HG03520 (cell line): ENCODE results near the gene MUC5AC.

ENCODE experiments used
- ATAC-seq: cut with Tn5 transposase; IDR thresholded peaks from one replicate; pipeline ENCODE4 v1.9.1; 2021; ENCODE audit warnings: mild to moderate bottlenecking, moderate library complexity; ENCODE audit not compliant: unreplicated experiment

The MUC5AC gene

DNA sequence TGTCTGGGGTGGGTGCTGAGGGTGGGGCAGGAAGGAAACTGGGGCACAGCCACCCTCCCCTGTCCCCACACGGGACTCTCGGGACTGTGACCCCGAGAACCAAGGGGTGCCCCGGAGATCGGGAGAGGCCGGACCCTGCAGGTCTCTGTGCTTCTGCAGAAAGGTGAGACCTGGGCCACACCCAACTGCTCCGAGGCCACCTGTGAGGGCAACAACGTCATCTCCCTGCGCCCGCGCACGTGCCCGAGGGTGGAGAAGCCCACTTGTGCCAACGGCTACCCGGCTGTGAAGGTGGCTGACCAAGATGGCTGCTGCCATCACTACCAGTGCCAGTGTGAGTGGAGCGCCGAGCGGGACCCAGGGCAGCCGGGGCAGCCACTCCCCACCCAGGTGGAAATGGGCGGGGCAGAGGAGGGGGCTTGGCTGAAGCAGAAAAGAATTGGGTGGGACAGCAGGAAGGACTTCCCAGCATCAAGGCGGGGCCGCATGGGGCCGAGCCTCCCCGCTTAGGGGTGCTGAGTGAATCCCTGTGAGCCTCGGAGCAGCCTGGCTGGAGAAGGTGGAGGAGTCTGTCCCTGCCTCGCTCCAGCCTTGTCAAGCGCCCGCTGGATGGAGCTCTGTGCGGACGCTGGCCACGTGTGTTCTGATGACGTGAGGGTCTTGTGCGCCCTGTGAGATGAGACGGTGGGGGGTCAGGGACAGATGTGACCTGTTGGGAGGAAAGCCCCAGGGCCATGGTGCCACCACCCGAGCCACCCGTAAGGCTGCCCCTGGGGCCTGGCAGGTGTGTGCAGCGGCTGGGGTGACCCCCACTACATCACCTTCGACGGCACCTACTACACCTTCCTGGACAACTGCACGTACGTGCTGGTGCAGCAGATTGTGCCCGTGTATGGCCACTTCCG lies 35.8 kb downstream of the MUC5AC start:
- no peak for ATAC-seq

DNA sequence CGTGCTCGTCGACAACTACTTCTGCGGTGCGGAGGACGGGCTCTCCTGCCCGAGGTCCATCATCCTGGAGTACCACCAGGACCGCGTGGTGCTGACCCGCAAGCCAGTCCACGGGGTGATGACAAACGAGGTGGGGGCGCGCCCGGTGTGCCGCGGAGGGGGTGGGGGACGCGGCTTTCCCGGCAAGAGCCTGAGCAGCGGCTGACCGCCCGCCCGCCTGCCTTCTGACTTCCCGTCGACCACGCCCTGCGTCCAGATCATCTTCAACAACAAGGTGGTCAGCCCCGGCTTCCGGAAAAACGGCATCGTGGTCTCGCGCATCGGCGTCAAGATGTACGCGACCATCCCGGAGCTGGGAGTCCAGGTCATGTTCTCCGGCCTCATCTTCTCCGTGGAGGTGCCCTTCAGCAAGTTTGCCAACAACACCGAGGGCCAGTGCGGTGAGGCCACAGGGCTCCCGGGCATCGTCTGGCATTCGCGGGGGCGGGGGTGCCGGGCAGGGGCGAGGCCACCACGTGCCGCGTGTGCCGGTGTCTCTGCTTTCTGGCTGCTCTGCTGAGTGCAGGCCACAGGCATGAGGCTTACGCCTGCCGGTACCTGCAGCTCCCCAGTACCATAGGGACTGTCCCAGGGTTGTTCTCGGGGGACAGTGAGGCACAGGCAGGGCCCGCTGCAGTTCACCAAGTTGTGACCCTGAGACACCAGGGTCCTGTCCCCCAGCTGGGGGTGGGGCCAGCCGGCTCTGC lies 36.7 kb downstream of the MUC5AC start:
- no peak for ATAC-seq

DNA sequence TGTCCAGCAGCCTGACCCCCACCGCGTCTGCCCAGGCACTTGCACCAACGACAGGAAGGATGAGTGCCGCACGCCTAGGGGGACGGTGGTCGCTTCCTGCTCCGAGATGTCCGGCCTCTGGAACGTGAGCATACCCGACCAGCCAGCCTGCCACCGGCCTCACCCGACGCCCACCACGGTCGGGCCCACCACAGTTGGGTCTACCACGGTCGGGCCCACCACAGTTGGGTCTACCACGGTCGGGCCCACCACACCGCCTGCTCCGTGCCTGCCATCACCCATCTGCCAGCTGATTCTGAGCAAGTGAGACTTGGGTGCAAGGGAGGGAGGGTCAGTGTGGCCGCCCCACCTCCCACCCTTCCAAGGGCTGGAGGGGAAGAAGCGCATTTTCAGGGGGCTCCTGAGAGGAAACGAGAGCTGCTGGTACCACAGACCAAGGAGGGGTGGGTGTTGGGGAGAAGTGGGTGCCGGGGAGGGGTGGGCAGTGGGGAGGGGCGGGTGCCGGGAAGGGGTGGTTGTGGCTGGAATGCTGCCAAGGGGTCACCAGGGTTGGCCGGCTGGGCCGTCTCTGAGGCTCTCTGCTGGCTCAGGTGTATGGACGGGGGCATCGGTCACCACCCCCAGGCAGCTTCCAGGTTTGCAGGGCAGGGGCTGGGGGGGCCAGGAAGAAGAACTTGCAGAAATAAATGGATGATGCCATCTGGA lies 37.4 kb downstream of the MUC5AC start:
- ATAC-seq, result no peak

DNA sequence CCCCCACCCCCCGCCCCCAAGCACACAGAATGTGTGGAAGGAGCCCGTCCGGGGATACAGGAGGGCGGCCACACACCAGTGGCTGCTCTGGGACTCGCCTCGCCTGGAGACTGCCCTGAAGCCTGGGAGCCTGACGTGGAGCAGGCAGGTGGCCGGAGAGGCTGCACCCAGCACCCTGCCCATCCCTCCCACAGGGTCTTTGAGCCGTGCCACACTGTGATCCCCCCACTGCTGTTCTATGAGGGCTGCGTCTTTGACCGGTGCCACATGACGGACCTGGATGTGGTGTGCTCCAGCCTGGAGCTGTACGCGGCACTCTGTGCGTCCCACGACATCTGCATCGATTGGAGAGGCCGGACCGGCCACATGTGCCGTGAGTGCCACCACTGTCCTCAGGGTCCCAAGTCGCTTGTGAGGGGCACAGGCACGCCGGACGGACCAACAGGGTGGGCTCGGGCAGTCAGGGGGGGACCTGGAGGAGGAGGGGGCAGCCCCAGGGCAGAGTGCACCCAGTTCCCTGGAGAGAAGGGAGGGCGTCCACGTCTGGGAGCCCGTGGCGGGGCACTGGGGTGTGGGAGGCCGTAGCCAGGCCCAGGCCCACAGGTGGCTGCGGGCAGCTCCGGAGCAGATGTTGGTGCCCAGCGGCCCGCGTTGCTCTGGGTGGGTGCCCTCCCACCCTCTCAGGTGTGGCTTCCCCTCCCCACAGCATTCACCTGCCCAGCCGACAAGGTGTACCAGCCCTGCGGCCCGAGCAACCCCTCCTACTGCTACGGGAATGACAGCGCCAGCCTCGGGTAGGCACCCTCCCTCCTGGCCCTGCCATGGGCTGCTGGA lies 38.1 kb downstream of the MUC5AC start:
- ATAC-seq, result no peak

DNA sequence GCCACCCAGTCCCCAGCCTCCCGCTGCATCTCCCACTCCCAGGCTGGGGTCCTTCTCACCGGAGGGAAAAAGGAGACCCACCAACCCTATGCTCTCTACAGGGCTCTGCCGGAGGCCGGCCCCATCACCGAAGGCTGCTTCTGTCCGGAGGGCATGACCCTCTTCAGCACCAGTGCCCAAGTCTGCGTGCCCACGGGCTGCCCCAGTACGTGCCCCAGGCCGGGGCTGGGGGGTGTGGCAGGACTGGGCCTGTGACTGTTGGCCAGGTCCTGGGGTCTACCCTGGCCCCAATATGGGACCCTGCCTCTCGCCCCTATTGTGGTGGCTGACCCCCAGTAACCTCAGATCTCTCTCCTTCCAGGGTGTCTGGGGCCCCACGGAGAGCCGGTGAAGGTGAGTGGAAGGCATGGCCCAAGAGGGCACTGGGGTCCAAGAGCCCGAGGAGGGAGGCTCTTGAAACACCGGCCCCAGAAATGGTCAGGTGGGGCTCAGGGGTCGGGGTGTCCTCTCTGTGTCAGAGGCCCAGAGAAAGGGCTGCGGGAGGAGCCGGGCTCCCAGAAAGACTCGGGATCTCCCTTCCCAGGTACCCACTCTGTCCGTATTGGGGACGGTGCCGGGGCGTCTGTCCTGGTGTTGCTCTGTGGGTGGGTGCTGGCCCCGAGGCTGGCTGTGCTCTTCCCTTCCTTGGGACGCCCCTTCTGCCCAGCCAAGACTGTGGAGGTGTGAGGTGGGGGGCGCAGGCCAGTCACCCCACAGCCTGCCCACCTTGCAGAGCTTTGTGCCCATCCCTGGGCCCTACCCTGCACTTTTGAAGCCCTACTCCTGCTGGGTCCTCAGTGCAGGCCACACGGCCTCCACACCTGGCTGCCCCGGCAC lies 39.0 kb downstream of the MUC5AC start:
- no peak for ATAC-seq

DNA sequence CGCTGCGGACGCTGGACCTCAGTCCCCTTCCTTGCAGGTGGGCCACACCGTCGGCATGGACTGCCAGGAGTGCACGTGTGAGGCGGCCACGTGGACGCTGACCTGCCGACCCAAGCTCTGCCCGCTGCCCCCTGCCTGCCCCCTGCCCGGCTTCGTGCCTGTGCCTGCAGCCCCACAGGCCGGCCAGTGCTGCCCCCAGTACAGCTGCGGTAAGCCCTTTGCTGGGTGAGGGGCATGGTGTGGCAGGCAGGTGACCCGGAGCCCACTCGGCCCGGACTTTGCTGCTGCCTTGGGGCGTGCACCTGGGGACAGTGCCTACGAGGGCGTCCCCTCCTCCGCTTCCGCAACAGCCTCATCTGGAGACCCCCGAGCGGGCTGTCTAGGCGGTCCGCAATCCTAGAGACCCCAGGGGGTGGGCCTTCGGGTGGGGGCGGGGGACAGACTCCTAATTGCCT lies 39.7 kb downstream of the MUC5AC start:
- ATAC-seq, result no peak

DNA sequence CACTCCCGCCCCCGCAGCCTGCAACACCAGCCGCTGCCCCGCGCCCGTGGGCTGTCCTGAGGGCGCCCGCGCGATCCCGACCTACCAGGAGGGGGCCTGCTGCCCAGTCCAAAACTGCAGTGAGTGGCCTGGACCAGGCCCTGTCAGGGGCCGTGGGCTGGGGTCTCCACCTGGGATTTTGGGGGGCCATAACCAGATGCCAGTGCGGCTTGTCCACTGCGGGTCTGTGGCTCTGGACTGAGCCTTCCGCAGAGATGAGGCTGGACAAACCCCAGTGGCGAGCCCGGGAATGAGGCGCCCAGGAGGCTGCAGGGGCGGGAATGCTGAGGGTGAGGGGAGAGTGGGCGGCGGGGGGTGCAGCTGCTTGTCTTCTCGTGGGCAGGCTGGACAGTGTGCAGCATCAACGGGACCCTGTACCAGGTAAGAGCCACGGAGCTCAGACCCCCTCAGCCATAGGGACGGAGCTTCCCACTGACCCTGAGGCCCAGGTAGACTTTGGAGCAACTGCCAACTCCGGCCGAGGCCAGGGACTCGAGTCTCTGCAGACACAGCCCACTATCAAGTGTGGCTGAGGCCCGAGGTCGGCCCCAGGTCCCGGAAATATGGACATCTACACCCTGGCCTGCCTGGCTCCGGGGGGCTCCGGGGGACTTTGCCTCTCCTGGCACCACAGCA lies 40.3 kb downstream of the MUC5AC start:
- ATAC-seq, result no peak

DNA sequence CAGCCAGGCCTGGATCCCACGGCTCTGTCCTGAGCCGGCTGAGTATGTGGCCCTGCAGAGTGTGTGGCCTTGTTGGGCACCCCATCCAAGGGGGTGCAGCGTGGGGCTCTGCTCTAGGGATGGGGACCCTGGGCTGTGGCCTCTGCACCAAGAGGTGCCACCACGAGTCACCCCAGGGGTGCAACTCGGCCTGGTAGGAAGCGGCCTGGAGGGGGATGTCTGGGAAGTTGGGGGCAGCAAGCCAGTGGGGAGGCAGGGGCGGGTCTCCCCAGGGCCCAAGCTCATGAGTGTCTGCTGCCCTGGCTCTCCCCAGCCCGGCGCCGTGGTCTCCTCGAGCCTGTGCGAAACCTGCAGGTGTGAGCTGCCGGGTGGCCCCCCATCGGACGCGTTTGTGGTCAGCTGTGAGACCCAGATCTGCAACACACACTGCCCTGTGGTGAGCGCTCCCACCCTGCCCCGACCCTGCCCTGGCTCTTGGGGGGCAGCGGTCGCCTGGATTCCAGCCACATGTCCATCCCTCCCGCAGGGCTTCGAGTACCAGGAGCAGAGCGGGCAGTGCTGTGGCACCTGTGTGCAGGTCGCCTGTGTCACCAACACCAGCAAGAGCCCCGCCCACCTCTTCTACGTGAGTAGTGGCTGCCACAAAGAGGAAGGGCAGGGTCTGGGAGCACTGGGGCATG lies 40.9 kb downstream of the MUC5AC start:
- ATAC-seq, result no peak

DNA sequence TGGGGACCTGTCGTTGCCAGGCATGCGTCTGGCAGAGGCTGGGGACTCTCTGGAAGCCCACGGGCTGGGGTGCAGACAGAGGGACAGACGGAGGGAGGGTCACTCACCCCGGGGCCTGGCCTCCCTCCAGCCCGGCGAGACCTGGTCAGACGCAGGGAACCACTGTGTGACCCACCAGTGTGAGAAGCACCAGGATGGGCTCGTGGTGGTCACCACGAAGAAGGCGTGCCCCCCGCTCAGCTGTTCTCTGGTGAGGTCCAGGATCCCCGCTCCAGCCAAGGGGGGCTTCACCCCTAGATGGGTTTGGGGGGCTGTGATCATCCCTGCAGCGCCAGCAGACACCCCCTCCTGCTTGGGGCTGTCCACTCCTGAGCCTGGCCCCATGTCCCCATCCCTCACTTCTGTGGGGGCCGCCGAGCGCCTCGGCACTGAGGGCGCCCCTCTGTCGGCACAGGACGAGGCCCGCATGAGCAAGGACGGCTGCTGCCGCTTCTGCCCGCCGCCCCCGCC lies 41.5 kb downstream of the MUC5AC start:
- no peak for ATAC-seq

DNA sequence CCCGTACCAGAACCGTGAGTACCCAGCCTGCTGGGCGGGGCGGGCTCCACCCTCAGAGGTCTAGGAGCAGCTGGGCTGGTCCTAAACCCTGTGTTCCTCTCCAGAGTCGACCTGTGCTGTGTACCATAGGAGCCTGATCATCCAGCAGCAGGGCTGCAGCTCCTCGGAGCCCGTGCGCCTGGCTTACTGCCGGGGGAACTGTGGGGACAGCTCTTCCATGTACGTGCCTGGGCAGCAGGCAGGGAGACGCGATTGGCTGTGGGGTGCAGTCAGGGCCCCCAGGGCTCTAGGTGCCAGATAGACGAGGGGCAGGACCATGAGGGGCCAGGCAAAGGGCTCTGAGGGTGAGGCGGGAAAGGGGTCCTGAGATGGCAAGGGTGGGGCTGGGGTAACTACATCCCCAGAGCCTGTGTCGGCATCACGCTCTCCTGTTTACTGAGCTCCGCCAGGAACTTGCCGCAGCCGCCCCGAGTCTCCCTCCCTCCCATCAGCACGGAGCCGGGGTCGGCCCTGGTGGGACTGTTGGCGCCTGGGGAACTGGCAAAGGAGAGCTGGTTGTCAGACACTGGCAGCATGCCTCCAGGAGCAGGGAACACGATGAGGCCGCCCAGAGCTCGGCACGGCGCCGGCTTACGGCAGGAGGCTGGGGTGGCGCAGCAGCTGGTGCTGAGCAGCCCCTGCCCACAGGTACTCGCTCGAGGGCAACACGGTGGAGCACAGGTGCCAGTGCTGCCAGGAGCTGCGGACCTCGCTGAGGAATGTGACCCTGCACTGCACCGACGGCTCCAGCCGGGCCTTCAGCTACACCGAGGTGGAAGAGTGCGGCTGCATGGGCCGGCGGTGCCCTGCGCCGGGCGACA lies 42.2 kb downstream of the MUC5AC start:
- ATAC-seq, result no peak

DNA sequence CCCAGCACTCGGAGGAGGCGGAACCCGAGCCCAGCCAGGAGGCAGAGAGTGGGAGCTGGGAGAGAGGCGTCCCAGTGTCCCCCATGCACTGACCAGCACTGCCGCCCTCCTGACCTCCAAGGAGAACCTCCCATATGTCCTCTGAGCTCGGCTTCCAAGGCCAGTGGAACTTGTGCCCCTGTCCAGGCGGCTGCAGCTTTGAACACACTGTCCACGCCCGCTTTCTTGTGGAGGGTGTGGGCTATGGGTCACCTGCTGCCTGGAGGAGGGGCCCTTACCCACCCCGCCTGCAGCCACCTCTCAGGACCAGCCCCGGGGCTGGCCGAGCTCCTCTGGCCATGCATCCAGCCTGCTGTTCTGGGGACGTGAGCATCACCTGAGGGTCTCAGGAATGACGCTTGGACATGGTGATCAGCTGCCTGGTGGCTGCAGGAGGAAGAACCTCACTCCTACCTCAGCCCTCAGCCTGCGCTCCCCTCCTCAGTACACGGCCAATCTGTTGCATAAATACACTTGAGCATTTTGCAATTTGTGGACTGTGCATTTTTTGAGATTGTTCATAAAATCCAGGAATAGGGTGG lies 42.9 kb downstream of the MUC5AC start:
- ATAC-seq, result no peak

DNA sequence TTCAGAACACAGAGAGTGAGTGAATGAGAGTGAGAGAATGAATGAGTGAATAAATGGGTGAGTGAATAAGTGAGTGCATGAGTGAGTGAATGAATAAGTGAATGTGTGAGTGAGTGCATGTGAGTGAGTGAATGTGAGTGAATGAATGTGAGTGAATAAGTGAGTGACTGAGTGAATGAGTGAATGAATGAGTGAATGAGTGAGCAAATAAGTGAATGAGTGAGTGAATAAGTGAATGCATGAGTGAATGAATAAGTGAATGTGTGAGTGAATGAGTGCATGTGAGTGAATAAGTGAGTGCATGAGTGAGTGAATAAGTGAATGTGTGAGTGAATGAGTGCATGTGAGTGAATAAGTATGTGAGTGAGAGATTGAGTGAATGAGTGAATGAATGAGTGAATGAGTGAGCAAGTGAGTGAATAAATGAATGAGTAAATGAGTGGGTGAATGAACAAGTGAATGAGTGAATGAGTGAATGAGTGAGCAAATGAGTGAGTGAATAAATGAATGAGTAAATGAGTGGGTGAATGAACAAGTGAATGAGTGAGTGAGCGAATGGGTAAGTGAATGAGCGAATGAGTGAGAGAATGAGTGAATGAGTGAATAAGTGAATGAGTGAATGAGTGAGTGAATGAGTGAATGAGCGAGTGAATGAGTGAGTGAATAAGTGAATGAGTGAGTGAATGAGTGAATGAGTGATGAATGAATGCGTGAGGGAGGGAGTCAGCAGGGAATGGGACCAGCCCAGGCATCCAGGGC lies 43.8 kb downstream of the MUC5AC start:
- no peak for ATAC-seq

DNA sequence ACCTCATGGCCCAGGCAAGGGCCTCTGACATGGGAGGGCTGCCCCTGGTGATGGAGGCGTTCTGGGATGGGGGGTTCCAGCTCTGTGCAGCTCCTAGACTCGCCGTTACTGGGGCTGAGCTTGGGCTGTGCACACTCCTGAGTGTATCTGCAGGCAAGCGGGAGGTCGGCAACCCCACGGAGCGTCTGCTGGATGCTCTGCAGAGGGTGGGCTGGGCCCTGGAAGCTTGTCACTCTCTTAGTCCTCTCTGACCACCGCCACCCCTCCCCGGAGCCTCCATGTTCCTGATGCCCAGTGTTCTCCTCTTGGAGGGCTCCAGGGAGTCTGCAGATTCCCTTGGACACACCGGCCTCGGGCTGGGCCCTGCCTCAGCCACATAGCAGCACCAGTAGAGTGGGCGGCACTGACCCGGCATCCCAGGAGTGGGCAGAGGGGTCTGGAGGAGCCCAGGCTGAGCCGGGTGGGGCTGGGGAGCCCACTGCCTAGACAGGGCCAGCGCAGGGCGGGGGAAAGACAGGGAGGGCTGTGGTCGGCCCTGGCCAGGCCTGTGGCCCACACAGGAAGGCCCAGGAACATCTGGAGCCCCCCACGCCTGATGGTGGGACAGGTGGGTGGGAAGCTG lies 44.5 kb downstream of the MUC5AC start:
- no peak for ATAC-seq

DNA sequence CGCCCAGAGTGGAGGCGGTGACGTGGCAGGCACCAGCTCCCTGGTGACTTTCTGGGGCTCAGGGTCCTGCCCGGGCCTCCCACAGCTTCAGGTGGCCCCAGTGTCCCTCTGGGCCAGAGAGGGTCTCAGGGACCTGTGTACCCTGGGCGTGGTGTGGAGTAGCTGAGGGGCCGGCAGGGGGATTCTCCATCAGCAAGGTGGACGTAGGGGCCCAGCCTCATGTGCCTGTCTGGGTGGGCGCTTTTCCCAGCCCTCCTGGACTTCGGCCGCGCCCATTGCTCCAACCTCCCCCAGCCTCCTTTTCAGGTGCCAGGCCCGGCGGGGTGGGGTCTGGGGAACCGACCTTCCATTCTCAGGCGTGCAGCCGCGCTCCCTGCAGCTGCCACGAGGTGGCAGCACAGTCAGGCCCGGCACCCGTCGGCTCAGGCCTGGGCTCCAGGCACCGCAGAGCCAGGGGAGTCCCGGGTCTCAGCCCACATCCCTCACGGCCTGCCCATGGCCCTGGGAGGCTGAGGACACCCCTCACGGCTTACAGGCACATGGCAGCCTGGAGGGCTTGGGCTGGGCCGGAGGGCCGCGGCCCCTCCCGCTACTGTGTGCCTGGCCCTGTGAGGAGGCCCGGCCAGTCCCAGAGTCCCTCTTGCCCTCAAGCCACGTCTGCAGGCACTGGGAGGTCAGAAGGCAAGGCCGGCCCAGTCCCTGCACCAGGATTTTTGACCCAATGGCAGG lies 45.2 kb downstream of the MUC5AC start:
- ATAC-seq, result no peak
